ENCODE measurements around the gene ASB10.

The ASB10 gene

GRCh38 chr7:151157645-151158329, 29.3 kb downstream of the ASB10 start:
- no peak for DNase-seq

DNA sequence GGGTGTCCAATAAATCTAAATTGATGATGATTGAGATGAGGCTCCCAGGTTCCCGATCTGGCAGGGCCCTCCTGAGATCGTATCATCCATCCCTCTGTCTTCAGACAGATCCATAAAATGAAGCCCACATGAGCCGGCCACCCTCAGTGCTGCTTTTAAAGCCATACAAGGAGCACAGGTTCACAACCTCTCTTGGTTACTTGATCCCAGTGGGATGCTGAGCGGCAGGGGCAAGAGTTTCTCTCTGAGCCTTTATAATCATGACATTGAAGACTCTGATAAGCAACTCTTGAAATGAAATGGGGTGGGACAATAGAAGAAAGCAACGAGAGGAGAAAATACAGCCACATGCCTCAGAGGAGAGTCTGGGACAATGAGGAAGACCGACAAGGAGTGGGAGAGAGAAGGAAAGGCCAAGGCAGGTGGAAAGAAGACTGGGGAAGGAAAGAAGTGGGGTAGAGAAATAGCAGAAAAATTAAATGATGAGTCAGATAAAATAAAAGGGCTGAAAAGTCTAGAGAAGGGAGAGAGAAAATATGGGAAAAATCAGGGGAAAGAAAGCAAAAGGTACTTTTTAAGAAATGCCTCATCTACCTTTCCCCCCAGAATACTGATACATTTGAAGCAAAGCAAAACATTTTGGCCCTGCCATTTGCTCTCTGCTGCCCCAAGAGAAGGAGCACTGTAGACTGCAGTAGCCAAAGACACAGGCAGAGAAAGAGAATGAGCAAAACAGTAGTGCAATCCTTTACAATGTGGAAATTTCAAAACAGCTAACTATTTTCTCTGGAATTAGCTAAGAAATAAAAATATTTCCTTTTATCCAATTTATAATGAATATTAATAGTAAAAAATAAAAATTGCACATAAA, 34.2 kb downstream of the ASB10 start:
- no peak for DNase-seq

DNA sequence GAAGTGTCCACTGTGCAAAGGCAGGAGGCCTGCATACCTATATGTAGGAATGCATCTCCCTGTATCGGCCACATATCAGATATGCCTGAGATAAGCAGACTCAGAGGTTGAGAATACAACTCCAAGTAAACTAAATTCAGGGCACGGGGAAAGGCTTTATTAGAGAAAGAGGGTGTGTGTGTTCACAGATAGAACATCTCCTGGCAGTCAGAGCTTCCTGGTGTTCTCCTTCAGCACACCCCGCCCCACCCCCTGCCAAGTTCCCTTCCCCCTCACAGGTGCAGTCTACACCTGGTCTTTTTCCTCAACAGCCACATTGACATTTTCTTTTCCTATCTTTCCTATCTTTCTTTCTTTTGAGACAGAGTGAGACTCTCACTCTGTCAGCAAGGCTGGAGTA, 36.7 kb downstream of the ASB10 start:
- no peak for DNase-seq

GRCh38 chr7:151148319-151149259, 38.5 kb downstream of the ASB10 start:
- no peak for DNase-seq

- no peak for DNase-seq
These were observed 40.3 kb downstream of the ASB10 start for GRCh38 chr7:151146761-151147160.

- no peak for DNase-seq
These were observed 42.7 kb downstream of the ASB10 start for GRCh38 chr7:151144387-151144786.

- DNase-seq, result peak; percentile 67
These were observed 43.6 kb downstream of the ASB10 start for GRCh38 chr7:151143261-151144015.

- no peak for DNase-seq
These were observed 44.4 kb downstream of the ASB10 start for GRCh38 chr7:151142686-151143040.

DNA sequence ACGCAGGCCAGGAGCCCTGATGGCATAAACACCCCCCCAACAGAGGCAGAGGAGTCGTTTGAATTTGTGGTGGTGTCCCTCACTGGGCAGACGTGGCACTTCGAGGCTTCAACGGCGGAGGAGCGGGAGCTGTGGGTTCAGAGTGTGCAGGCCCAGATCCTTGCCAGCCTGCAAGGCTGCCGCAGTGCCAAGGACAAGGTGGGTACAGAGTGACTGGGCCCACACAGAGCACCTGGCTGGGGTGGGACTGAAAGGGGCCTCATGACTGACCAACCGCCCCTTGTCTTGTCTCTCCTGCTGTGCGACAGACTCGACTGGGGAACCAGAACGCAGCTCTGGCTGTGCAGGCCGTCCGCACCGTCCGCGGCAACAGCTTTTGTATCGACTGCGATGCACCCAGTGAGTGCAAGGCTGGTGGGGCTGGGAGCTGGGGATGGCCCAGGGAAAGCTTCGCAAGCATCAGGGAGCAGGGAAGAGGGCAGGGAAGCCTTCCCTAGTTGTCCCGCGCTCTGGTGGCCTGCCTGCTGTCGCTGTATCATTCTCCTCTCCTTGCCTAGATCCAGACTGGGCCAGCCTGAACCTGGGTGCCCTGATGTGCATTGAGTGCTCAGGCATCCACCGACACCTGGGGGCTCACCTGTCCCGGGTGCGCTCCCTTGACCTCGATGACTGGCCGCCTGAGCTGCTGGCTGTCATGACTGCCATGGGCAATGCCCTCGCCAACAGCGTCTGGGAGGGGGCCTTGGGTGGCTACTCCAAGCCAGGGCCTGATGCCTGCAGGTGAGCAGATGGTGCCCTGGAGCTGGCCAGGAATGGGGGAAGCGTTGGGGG, 45.0 kb downstream of the ASB10 start:
- no peak for DNase-seq

DNA sequence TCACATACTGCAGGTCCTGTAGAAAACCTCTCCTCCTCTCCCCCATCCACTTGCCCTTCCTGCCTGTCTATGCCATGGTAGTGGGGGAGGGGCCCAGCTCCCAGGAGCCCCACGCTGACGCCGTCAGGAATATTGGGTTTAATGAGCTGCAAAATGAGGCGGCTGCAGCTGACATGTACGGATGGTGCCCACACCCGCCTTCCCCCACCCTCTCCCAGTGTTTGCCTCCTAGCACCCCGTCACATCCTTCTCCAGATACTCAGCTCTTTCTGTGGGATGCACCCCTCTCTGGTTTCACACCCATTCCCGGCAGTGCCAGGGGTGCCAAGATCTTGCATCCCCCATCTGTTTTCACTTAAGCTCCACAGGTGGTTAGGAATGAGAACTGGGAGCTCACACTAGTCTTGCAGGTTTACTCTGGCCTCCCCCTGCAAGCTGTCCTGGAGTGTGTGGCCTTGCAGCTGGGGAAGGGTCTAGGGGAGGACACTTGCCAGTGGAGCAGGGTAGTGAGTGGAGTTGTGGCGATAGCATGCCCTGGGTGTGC, 45.7 kb downstream of the ASB10 start:
- DNase-seq, result no peak

GRCh38 chr7:151140826-151141225, 46.2 kb downstream of the ASB10 start:
- DNase-seq, result no peak

DNA sequence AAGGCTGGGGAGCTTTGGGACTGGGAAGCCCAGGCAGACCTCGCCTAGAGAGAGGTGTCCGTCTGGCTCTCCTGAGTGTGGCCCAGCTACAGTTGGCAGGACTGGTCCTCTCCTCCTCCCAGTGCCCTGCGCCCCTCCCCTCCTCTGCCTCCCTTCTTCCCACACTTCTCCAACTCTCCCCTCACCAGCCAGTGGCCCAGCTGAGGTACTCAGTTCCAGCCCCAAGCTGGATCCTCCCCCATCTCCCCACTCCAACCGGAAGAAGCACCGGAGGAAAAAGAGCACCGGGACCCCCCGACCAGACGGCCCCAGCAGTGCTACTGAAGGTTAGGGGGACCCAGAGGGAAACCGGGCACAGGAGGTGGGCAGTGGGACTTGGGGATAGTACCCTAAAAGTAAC, 47.3 kb downstream of the ASB10 start:
- no peak for DNase-seq

- DNase-seq, result no peak
These were observed 47.8 kb downstream of the ASB10 start for GRCh38 chr7:151139071-151139790.

GRCh38 chr7:151138153-151138851, 48.7 kb downstream of the ASB10 start:
- DNase-seq, result no peak

DNA sequence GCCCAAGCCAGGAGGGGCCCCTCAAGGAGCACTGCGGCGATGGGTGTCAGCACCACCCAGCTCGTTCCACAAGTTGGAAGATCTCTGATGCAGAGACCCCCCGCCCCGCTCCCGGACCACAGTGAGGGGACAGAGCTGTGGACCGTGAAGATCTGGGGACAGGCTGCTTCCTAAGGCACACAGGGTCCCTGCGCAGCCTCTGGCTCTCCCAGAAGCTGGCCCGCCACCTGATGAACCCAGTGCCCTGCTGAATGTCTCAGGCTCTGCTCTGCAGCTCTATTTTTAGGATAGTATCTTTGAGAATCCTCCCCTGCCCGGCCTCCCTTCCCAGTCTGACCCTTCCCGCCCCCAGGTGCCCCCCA, 49.3 kb downstream of the ASB10 start:
- no peak for DNase-seq

GRCh38 chr7:151137076-151137675, 49.9 kb downstream of the ASB10 start:
- DNase-seq, result no peak

- DNase-seq, result no peak
These were observed 50.9 kb downstream of the ASB10 start for GRCh38 chr7:151135866-151136843.

DNA sequence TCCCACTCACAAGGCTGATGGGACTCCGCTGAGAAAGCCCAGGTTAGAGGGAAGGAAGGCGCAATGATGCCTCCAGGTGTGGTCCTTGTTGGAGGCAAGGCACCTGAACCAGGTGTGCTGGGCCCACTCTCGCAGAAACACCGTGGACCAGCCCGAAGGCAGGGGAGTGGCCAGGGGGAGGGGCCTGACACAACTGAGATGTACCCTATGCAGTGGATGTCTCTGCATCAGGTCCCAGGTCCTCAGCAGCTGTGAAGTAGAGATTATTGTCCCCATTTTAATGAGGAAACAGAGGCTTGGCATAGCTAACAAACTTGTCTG, 51.6 kb downstream of the ASB10 start:
- DNase-seq, result no peak

Measured in NCI-H2029 (cell line).